ENCODE data around the gene MRO.

DNA sequence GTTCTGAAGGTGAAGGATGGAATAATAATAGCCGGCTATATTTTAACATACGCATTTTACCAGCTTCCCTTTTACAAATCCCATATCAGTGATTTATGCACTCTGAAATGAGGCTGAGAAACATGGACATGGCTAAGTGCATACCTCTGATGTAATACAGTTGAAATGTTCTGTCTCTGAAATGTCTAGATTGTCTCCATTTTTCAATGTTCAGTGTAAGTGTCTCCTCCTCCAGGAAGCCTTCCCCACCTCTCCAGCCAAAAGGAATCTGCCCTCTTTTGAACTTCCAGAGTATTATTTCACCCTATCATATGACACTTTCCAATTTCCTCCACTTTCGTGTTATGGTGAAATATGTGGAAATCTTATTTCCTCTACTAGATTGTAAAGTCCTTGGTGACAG, 29.6 kb upstream of the MRO start:
- TF ChIP-seq, protein P1, sequence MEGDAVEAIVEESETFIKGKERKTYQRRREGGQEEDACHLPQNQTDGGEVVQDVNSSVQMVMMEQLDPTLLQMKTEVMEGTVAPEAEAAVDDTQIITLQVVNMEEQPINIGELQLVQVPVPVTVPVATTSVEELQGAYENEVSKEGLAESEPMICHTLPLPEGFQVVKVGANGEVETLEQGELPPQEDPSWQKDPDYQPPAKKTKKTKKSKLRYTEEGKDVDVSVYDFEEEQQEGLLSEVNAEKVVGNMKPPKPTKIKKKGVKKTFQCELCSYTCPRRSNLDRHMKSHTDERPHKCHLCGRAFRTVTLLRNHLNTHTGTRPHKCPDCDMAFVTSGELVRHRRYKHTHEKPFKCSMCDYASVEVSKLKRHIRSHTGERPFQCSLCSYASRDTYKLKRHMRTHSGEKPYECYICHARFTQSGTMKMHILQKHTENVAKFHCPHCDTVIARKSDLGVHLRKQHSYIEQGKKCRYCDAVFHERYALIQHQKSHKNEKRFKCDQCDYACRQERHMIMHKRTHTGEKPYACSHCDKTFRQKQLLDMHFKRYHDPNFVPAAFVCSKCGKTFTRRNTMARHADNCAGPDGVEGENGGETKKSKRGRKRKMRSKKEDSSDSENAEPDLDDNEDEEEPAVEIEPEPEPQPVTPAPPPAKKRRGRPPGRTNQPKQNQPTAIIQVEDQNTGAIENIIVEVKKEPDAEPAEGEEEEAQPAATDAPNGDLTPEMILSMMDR (IDR thresholded peaks at IDR 0.05), result no peak
- no peak for TF ChIP-seq POLR2A (IDR thresholded peaks at IDR 0.05)
- TF ChIP-seq EP300 (IDR thresholded peaks at IDR 0.05), result no peak
